HepG2 (cell line): Measurements from ENCODE around the gene SHISA5. TPM values are rescaled to one million over a fixed set of nuclear protein-coding genes. Genes with fewer than 3 reads are reported as not detected.

Experiments used
- CBFB ChIP-seq: sonication (generic); formaldehyde crosslinking; IDR thresholded peaks from 2 replicates; pipeline ENCODE4 v1.4.0; 2020; ENCODE audit warnings: missing genetic modification reagents
- ETS1 ChIP-seq: sonication (generic); formaldehyde crosslinking; IDR thresholded peaks from 2 replicates; pipeline ENCODE4 v1.4.0; 2020; ENCODE audit warnings: missing genetic modification reagents
- EZH2 ChIP-seq: conservative IDR thresholded peaks from 2 replicates; pipeline ENCODE4 v1.6.1; 2012; ENCODE audit warnings: mild to moderate bottlenecking, low read depth, low read length, moderate library complexity
- FLYWCH1 ChIP-seq: sonication (generic); formaldehyde crosslinking; IDR thresholded peaks from 2 replicates; pipeline ENCODE4 v1.8.1; 2023; ENCODE audit warnings: mild to moderate bottlenecking, missing genetic modification reagents
- HBP1 ChIP-seq: IDR thresholded peaks from 2 replicates; pipeline ENCODE4 v1.6.1; 2016; ENCODE audit warnings: low read depth, control low read depth
- HDAC6 ChIP-seq: fragments of 200-600 bp; sonication (generic); IDR thresholded peaks from 2 replicates; pipeline ENCODE4 v1.7.0; 2017; ENCODE audit warnings: mild to moderate bottlenecking, antibody characterized with exemption, low read length, low read depth
- NFE2 ChIP-seq: sonication (generic); formaldehyde crosslinking; IDR thresholded peaks from 2 replicates; pipeline ENCODE4 v1.4.0; 2020; ENCODE audit warnings: missing genetic modification reagents
- NFIB ChIP-seq: sonication (generic); formaldehyde crosslinking; IDR thresholded peaks from 2 replicates; pipeline ENCODE4 v1.9.0; 2021; ENCODE audit warnings: missing genetic modification reagents, mild to moderate bottlenecking, borderline replicate concordance
- NKX3-1 ChIP-seq: sonication (generic); formaldehyde crosslinking; IDR thresholded peaks from 2 replicates; pipeline ENCODE4 v1.5.0; 2020; ENCODE audit warnings: missing genetic modification reagents
- NRL ChIP-seq: sonication (generic); formaldehyde crosslinking; IDR thresholded peaks from 2 replicates; pipeline ENCODE4 v1.5.0; 2020; ENCODE audit warnings: missing genetic modification reagents, mild to moderate bottlenecking, moderate library complexity, borderline replicate concordance
- PAF1 ChIP-seq: IDR thresholded peaks from 2 replicates; pipeline ENCODE4 v1.6.1; 2016; ENCODE audit warnings: missing genetic modification reagents, missing compliant biosample characterization
- PBX3 ChIP-seq: sonication (generic); formaldehyde crosslinking; IDR thresholded peaks from 2 replicates; pipeline ENCODE4 v1.8.1; 2023; ENCODE audit warnings: missing genetic modification reagents, inconsistent platforms, borderline replicate concordance
- POGZ ChIP-seq: sonication (generic); formaldehyde crosslinking; IDR thresholded peaks from 2 replicates; pipeline ENCODE4 v1.4.0; 2020; ENCODE audit warnings: mild to moderate bottlenecking, missing genetic modification reagents
- REL ChIP-seq: sonication (generic); formaldehyde crosslinking; conservative IDR thresholded peaks from 2 replicates; pipeline ENCODE4 v1.8.0; 2022; ENCODE audit warnings: mild to moderate bottlenecking, missing genetic modification reagents, moderate library complexity
- SAFB2 ChIP-seq: sonication (generic); formaldehyde crosslinking; IDR thresholded peaks from 2 replicates; pipeline ENCODE4 v1.5.1; 2020; ENCODE audit warnings: missing genetic modification reagents, low read depth, mild to moderate bottlenecking, borderline replicate concordance
- SCMH1 ChIP-seq: sonication (generic); formaldehyde crosslinking; IDR thresholded peaks from 2 replicates; pipeline ENCODE4 v1.9.0; 2021; ENCODE audit warnings: missing genetic modification reagents, mild to moderate bottlenecking, borderline replicate concordance
- SETDB1 ChIP-seq: sonication (generic); formaldehyde crosslinking; IDR thresholded peaks from 2 replicates; pipeline ENCODE4 v1.5.1; 2020; ENCODE audit warnings: missing genetic modification reagents, mild to moderate bottlenecking, borderline replicate concordance
- SIN3B ChIP-seq: fragments of 150-350 bp; IDR thresholded peaks from 2 replicates; pipeline ENCODE4 v1.6.1; 2014; ENCODE audit warnings: low read length
- TCF12 ChIP-seq, 2 experiments: fragments of 450-650 bp in 1 of 2; sonication (generic) in 1 of 2; formaldehyde crosslinking in 1 of 2; IDR thresholded peaks; 2 replicates each; pipeline versions ENCODE4 v1.6.1 to v1.8.0; 2017 to 2022; ENCODE audit warnings: antibody characterized with exemption in 1 of 2, mild to moderate bottlenecking in 1 of 2, missing genetic modification reagents in 1 of 2, moderate library complexity in 1 of 2
- ZFP37 ChIP-seq: sonication (generic); formaldehyde crosslinking; IDR thresholded peaks from 2 replicates; pipeline ENCODE4 v1.4.0; 2020; ENCODE audit warnings: missing genetic modification reagents, borderline replicate concordance
- ZNF660 ChIP-seq: sonication (generic); formaldehyde crosslinking; IDR thresholded peaks from 2 replicates; pipeline ENCODE4 v1.5.1; 2020; ENCODE audit warnings: mild to moderate bottlenecking, low read depth, missing genetic modification reagents, borderline replicate concordance
- polyA plus RNA-seq, 8 experiments: library from polyadenylated mRNA; depleted of rRNA in 3 of 8; stranded (reverse) in 7 of 8; unstranded in 1 of 8; fragments of >200 nt; fragmentation: Illumina TruSeq in 4 of 8; extraction: Trizol in 4 of 8; gene quantifications; 2 replicates each; pipeline versions ENCODE4 v1.2.1 to v1.2.3, GENCODE V29; 2011 to 2016; ENCODE audit warnings: low read depth in 4 of 8, missing spikeins in 1 of 8, mixed read lengths in 1 of 8; ENCODE audit not compliant: insufficient read depth in 1 of 8
- total RNA-seq, 5 experiments: library from RNA; depleted of rRNA; stranded (reverse); fragments of >200 nt; fragmentation: Illumina TruSeq; extraction: Trizol; gene quantifications; 2 replicates each; pipeline ENCODE4 v1.2.3, GENCODE V29; 2016; ENCODE audit warnings: low read depth in 1 of 5
- TF ChIP-seq, protein P1 (sequence below): sonication (generic); formaldehyde crosslinking; IDR thresholded peaks from 2 replicates; pipeline ENCODE4 v1.4.0; 2020; ENCODE audit warnings: missing genetic modification reagents, borderline replicate concordance

The SHISA5 gene
- total and polyA plus RNA-seq, 2 of the 13 experiments (the other 11 are each of a cell fraction or from before 2014, with no cell fraction given), result 75.8 to 91.4 TPM

GRCh38 chr3:48428572-48429316 is 75.2 kb downstream of the SHISA5 start (continued):
- TF ChIP-seq, protein P1, sequence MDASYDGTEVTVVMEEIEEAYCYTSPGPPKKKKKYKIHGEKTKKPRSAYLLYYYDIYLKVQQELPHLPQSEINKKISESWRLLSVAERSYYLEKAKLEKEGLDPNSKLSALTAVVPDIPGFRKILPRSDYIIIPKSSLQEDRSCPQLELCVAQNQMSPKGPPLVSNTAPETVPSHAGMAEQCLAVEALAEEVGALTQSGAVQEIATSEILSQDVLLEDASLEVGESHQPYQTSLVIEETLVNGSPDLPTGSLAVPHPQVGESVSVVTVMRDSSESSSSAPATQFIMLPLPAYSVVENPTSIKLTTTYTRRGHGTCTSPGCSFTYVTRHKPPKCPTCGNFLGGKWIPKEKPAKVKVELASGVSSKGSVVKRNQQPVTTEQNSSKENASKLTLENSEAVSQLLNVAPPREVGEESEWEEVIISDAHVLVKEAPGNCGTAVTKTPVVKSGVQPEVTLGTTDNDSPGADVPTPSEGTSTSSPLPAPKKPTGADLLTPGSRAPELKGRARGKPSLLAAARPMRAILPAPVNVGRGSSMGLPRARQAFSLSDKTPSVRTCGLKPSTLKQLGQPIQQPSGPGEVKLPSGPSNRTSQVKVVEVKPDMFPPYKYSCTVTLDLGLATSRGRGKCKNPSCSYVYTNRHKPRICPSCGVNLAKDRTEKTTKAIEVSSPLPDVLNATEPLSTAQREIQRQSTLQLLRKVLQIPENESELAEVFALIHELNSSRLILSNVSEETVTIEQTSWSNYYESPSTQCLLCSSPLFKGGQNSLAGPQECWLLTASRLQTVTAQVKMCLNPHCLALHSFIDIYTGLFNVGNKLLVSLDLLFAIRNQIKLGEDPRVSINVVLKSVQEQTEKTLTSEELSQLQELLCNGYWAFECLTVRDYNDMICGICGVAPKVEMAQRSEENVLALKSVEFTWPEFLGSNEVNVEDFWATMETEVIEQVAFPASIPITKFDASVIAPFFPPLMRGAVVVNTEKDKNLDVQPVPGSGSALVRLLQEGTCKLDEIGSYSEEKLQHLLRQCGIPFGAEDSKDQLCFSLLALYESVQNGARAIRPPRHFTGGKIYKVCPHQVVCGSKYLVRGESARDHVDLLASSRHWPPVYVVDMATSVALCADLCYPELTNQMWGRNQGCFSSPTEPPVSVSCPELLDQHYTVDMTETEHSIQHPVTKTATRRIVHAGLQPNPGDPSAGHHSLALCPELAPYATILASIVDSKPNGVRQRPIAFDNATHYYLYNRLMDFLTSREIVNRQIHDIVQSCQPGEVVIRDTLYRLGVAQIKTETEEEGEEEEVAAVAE (CRISPR knock-in tag), result no peak
- TF ChIP-seq ZNF660 (CRISPR knock-in tag) (no peak), FLYWCH1 (CRISPR knock-in tag) (no peak), CBFB (CRISPR knock-in tag) (no peak), NRL (no peak), NKX3-1 (CRISPR knock-in tag) (no peak), HBP1 (CRISPR knock-in tag) (0 out of 2 replicates have a peak, but pooled peaks have one; percentile 38), SAFB2 (CRISPR knock-in tag) (no peak), POGZ (CRISPR knock-in tag) (no peak), PAF1 (CRISPR knock-in tag) (no peak), REL (CRISPR knock-in tag) (no peak), ZFP37 (CRISPR knock-in tag) (no peak), ETS1 (CRISPR knock-in tag) (no peak), SETDB1 (CRISPR knock-in tag) (no peak), NFE2 (CRISPR knock-in tag) (no peak), HDAC6 (no peak), NFIB (CRISPR knock-in tag) (no peak), SIN3B (no peak), SCMH1 (CRISPR knock-in tag) (no peak), EZH2 (no peak), TCF12 (IDR thresholded peaks at IDR 0.05) (no peak), TCF12 (CRISPR knock-in tag; IDR thresholded peaks at IDR 0.05) (no peak), PBX3 (no peak)
